Keratinocyte (primary cell): ENCODE data around the gene SLC19A1. TPM values are rescaled to one million over a fixed set of nuclear protein-coding genes. Genes with fewer than 3 reads are reported as not detected.

Experiments
- DNase-seq: peaks from one replicate; pipeline ENCODE4 v3.0.0-alpha.2; 2011; ENCODE audit warnings: low read depth, missing footprints, low spot score
- FAIRE-seq: peaks from 2 replicates; lab custom pipeline; 2011; peaks lifted over from hg19 to GRCh38; lab: Jason Lieb, UNC
- H2AFZ ChIP-seq: 2 replicates; pipeline ENCODE4 v1.6.0; 2012; ENCODE audit warnings: low read length, control low read depth, inconsistent platforms; ENCODE audit not compliant: control insufficient read depth
- H3K27ac ChIP-seq: 2 replicates; pipeline ENCODE4 v1.5.1; 2011; ENCODE audit warnings: low read length; ENCODE audit not compliant: control insufficient read depth, insufficient read depth
- H3K27me3 ChIP-seq: 3 replicates; pipeline ENCODE4 v1.6.0; 2011; ENCODE audit warnings: low read length; ENCODE audit not compliant: control insufficient read depth, insufficient read depth; ENCODE audit errors: extremely low read depth
- H3K36me3 ChIP-seq, 2 experiments: 2 replicates in 1 of 2; 3 replicates in 1 of 2; pipeline ENCODE4 v1.5.1; 2011; ENCODE audit warnings: low read length in 2 of 2, mild to moderate bottlenecking in 1 of 2; ENCODE audit not compliant: control insufficient read depth in 2 of 2, insufficient read depth in 2 of 2; ENCODE audit errors: extremely low read depth in 1 of 2
- H3K4me1 ChIP-seq: 3 replicates; pipeline ENCODE4 v1.5.1; 2011; ENCODE audit warnings: low read length; ENCODE audit not compliant: control insufficient read depth, insufficient read depth; ENCODE audit errors: extremely low read depth
- H3K4me2 ChIP-seq: 3 replicates; pipeline ENCODE4 v1.6.0; 2011; ENCODE audit warnings: low read depth, low read length; ENCODE audit not compliant: control insufficient read depth, insufficient read depth; ENCODE audit errors: extremely low read depth
- H3K4me3 ChIP-seq, 3 experiments: fragments of 200-600 bp in 1 of 3; sonication (generic) in 1 of 3; 2 replicates in 2 of 3; 3 replicates in 1 of 3; pipeline ENCODE4 v1.5.1; 2011 to 2016; ENCODE audit warnings: low read length in 3 of 3, mild to moderate bottlenecking in 3 of 3, control low read depth in 2 of 3, inconsistent platforms in 1 of 3, low read depth in 1 of 3, mixed read lengths in 1 of 3, mixed run types in 1 of 3, moderate library complexity in 1 of 3; ENCODE audit not compliant: control insufficient read depth in 2 of 3, insufficient read depth in 2 of 3; ENCODE audit errors: extremely low read depth in 1 of 3
- H3K79me2 ChIP-seq: 2 replicates; pipeline ENCODE4 v1.6.0; 2012; ENCODE audit warnings: low read length; ENCODE audit not compliant: control insufficient read depth, insufficient read depth
- H3K9ac ChIP-seq: 3 replicates; pipeline ENCODE4 v1.6.0; 2011; ENCODE audit warnings: low read length; ENCODE audit not compliant: control insufficient read depth, insufficient read depth; ENCODE audit errors: extremely low read depth
- H3K9me1 ChIP-seq: 3 replicates; pipeline ENCODE4 v1.6.0; 2011; ENCODE audit warnings: low read length; ENCODE audit not compliant: control insufficient read depth, insufficient read depth; ENCODE audit errors: extremely low read depth
- H3K9me3 ChIP-seq: 2 replicates; pipeline ENCODE4 v1.5.1; 2012; ENCODE audit warnings: low read depth, low read length; ENCODE audit not compliant: control insufficient read depth
- H4K20me1 ChIP-seq: 3 replicates; pipeline ENCODE4 v1.6.0; 2011; ENCODE audit warnings: low read length; ENCODE audit not compliant: control insufficient read depth, insufficient read depth; ENCODE audit errors: extremely low read depth
- EZH2 ChIP-seq: IDR thresholded peaks from one replicate; pipeline ENCODE4 v1.6.1; 2012; ENCODE audit warnings: inconsistent platforms, mild to moderate bottlenecking, low read length, moderate library complexity
- dilution Hi-C: fragments of 300-500 bp; cut with MboI; formaldehyde crosslinking; loops from one replicate; pipeline ENCODE4 v1.7.0; 2020; ENCODE audit warnings: low sequenced_read_pairs; ENCODE audit not compliant: extremely low pct_ligation_motif_present
- polyA plus RNA-seq, 5 experiments: library from polyadenylated mRNA; depleted of rRNA in 3 of 5; stranded (reverse) in 3 of 5; stranded (forward) in 1 of 5; unstranded in 1 of 5; fragments of >200 nt; gene quantifications; 1 replicate in 1 of 5; 2 replicates in 3 of 5; 3 replicates in 1 of 5; pipeline versions ENCODE4 v1.2.1 to v1.2.3, GENCODE V29; 2011 to 2012; ENCODE audit warnings: missing spikeins in 2 of 5, low read depth in 1 of 5, low replicate concordance in 1 of 5
- TF ChIP-seq, protein P1 (sequence below), 3 experiments: IDR thresholded peaks in 1 of 3; conservative IDR thresholded peaks in 1 of 3; optimal IDR thresholded peaks in 1 of 3; 2 replicates in 2 of 3; 3 replicates in 1 of 3; pipeline versions ENCODE3 to v1.5.1; 2011; ENCODE audit warnings: low read length in 3 of 3, mild to moderate bottlenecking in 3 of 3, moderate library complexity in 2 of 3, control low read depth in 1 of 3, inconsistent platforms in 1 of 3; ENCODE audit not compliant: insufficient read depth in 2 of 3; ENCODE audit errors: extremely low read depth in 1 of 3

The SLC19A1 gene
- polyA plus RNA-seq, 1 donor (not counting 4 experiments of a cell fraction or from before 2014, with no cell fraction given): 3.8 TPM

DNA sequence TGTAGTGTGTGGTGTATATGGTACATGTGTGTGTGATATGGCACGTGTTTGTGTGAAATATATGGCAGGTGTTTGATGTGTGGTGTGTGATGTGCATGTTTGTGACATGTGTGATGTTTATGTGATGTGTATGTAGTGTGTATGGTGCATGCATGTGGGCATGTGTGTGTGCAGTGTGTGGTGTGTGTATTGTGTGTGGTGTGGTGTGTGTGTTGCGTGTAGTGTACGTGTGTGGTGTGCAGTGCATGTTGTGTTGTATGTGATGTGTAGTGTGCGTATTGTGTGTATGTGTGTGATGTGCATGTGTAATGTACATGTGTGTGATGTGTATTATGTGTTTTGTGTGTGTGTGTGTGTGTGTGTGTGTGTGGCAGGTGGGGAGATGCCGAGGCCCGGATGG, 65.7 kb downstream of the SLC19A1 start:
- Histone ChIP-seq H3K27me3 (no peaks in the 10 kb centered on the region), H3K79me2 (no peaks in the 10 kb centered on the region), H3K9ac (no peak overlapping the region), H3K36me3 (peaks cover 7 to 15% of the 10 kb centered on the region in 2 experiments), H3K4me2 (no peak overlapping the region), H3K9me1 (no peaks in the 10 kb centered on the region), H3K4me1 (peaks cover 4% of the 10 kb centered on the region), H4K20me1 (no peaks in the 10 kb centered on the region), H3K27ac (no peak overlapping the region), H2AFZ (no peak overlapping the region), H3K9me3 (no peaks in the 10 kb centered on the region), H3K4me3 (no peak overlapping the region)
- TF ChIP-seq EZH2: no peak
- TF ChIP-seq, protein P1, sequence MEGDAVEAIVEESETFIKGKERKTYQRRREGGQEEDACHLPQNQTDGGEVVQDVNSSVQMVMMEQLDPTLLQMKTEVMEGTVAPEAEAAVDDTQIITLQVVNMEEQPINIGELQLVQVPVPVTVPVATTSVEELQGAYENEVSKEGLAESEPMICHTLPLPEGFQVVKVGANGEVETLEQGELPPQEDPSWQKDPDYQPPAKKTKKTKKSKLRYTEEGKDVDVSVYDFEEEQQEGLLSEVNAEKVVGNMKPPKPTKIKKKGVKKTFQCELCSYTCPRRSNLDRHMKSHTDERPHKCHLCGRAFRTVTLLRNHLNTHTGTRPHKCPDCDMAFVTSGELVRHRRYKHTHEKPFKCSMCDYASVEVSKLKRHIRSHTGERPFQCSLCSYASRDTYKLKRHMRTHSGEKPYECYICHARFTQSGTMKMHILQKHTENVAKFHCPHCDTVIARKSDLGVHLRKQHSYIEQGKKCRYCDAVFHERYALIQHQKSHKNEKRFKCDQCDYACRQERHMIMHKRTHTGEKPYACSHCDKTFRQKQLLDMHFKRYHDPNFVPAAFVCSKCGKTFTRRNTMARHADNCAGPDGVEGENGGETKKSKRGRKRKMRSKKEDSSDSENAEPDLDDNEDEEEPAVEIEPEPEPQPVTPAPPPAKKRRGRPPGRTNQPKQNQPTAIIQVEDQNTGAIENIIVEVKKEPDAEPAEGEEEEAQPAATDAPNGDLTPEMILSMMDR (optimal IDR thresholded peaks at IDR 0.05 in 1 of 3, IDR thresholded peaks at IDR 0.05 in 1 of 3, conservative IDR thresholded peaks at IDR 0.05 in 1 of 3; ENCODE audit: extremely low read depth in 1 of 3, insufficient read depth in 2 of 3, low read length in 3 of 3): no peak
- FAIRE-seq (no peak), DNase-seq (no peak)
- dilution Hi-C loops: no loop called here

DNA sequence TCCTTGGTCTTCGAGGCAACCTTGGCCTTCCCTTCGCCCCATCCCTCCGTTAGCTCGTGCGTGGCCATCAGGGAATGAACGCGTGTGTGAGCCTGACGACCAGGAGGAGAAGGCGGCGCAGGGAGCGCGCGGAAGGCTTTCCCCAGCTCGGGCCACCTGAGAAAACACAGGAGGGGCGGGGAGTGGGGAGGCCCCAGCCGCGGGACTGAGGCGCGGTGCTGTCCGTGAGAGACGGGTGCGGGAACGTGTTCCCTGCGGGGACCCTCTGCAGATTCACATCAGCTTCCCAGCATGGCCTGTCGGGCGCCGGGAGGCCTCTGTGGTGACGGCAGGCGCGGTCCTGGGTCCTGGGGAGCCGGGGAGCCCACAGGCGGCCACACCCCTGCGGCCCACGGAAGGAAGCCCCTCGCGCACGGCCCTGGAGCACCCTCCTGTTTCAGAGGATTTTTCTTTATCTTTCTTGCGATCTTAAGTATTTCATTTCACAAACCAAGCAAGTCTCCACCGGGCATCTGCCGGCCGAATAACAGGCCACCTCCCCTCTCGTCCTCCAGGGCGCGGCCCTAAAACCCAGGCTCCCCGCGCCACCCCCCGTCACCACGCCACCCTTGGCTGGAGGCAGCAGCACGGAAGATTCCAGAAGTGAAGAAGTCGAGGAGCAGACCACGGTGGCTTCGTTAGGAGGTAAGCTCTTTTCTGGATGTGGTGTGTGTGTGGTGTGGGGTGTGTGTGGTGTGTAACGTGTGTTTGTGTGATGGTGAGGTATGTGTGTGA, 66.3 kb downstream of the SLC19A1 start:
- dilution Hi-C loops: no loop called here
- no peak overlapping the region for H3K9ac ChIP-seq

More for the DNA sequence above, 66.3 kb downstream of the SLC19A1 start:
- no peak for FAIRE-seq
- Histone ChIP-seq H3K79me2 (no peaks in the 10 kb centered on the region), H3K9me3 (no peaks in the 10 kb centered on the region), H3K36me3 (peaks cover 7 to 10% of the 10 kb centered on the region in 2 experiments), H3K27ac (no peak overlapping the region), H3K4me1 (peaks cover 10% of the 10 kb centered on the region), H3K4me2 (no peak overlapping the region), H3K9me1 (no peaks in the 10 kb centered on the region), H3K4me3 (no peak overlapping the region), H4K20me1 (no peaks in the 10 kb centered on the region), H3K27me3 (no peaks in the 10 kb centered on the region), H2AFZ (no peak overlapping the region)
- TF ChIP-seq EZH2: no peak
- TF ChIP-seq, protein P1 (optimal IDR thresholded peaks at IDR 0.05 in 1 of 3, IDR thresholded peaks at IDR 0.05 in 1 of 3, conservative IDR thresholded peaks at IDR 0.05 in 1 of 3; ENCODE audit: extremely low read depth in 1 of 3, insufficient read depth in 2 of 3, low read length in 3 of 3): no peak
- no peak for DNase-seq
